Activated CD4-positive, alpha-beta memory T cell treated with anti-CD3 and anti-CD28 coated beads for 36 hours (primary cell): ENCODE data around the gene IL3RA. TPM values are rescaled to one million over a fixed set of nuclear protein-coding genes. Genes with fewer than 3 reads are reported as not detected.
A peak's percentile ranks its signal among the peaks of the same experiment; 100 is the strongest.
"Not testable (repeated sequence)": the region's sequence is repeated elsewhere in the genome, so short reads cannot be mapped to it uniquely, and the experiment has no call there.

Experiments used
- CTCF ChIA-PET: fragments of 350-600 bp; sonication (Branson Sonifier 250); formaldehyde crosslinking; loops from one replicate; lab custom pipeline; 2021; ENCODE audit warnings: antibody characterized with exemption, inconsistent platforms; lab: Charles Lee
- POLR2A ChIA-PET: fragments of 350-600 bp; sonication (Branson Sonifier 250); formaldehyde crosslinking; loops from one replicate; lab custom pipeline; 2021; ENCODE audit warnings: antibody characterized with exemption; lab: Charles Lee
- DNase-seq: peaks from one replicate; pipeline ENCODE4 v3.0.0-alpha.2; 2020
- H3K27ac Mint-ChIP-seq: one replicate; pipeline ENCODE4 v1.8.0; 2021; ENCODE audit warnings: mixed read lengths
- H3K27me3 Mint-ChIP-seq: one replicate; pipeline ENCODE4 v1.8.0; 2021; ENCODE audit warnings: mixed read lengths
- H3K36me3 Mint-ChIP-seq: one replicate; pipeline ENCODE4 v1.8.0; 2021; ENCODE audit warnings: mixed read lengths
- H3K4me1 Mint-ChIP-seq: one replicate; pipeline ENCODE4 v1.8.0; 2021; ENCODE audit warnings: low read depth, mixed read lengths
- H3K4me3 Mint-ChIP-seq: one replicate; pipeline ENCODE4 v1.8.0; 2021; ENCODE audit warnings: mild to moderate bottlenecking, mixed read lengths
- H3K9me3 Mint-ChIP-seq: one replicate; pipeline ENCODE4 v1.8.0; 2021; ENCODE audit warnings: mixed read lengths
- intact Hi-C: fragments of 100-400 bp; cut with micrococcal nuclease; formaldehyde crosslinking; loops from one replicate; pipeline ENCODE4 v1.15.1; 2023
- total RNA-seq, 2 experiments: library from RNA; stranded (reverse); gene quantifications; one replicate each; pipeline ENCODE4 v1.2.3, GENCODE V29; 2021

The IL3RA gene
- total RNA-seq = 1 to 10 TPM; 1.2 to 1.4 TPM

DNA sequence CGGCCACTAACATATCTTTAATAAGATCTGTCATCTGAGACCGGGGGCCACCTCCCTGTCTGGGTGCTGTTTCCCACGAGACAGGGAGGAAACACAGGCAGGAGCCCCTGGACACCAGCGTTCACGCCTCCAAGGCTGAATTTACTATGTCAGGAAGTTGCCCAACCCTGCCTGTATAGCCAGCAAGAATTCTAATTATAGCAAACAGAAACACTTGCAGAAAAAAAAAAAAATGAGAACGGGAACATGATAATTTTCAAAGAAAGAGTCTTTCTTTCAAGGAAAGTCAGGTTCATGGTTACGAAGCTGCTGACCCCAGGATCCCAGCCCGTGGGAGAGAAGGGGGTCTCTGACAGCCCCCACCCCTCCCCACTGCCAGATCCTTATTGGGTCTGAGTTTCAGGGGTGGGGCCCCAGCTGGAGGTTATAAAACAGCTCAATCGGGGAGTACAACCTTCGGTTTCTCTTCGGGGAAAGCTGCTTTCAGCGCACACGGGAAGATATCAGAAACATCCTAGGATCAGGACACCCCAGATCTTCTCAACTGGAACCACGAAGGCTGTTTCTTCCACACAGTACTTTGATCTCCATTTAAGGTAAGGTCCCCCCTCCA is at the start of gene IL3RA:
TSS of gene IL3RA (plus strand) at position 455 of the 613 bp plus-strand sequence. CDS start 4,981 bp downstream, outside the sequence.
- Mint-ChIP-seq H3K27ac (no peak within 1 kb of the TSS), H3K36me3 (peaks cover 6% of the 10 kb centered on the region), H3K9me3 (peaks cover 19% of the 10 kb centered on the region), H3K4me3 (peak within 1 kb of the TSS; percentile 67), H3K27me3 (peaks cover 11% of the 10 kb centered on the region), H3K4me1 (peaks cover 14% of the 10 kb centered on the region)
- POLR2A ChIA-PET = no interaction called here
- CTCF ChIA-PET = no interaction called here
- intact Hi-C loops = no loop called here
- DNase-seq = no peak

DNA sequence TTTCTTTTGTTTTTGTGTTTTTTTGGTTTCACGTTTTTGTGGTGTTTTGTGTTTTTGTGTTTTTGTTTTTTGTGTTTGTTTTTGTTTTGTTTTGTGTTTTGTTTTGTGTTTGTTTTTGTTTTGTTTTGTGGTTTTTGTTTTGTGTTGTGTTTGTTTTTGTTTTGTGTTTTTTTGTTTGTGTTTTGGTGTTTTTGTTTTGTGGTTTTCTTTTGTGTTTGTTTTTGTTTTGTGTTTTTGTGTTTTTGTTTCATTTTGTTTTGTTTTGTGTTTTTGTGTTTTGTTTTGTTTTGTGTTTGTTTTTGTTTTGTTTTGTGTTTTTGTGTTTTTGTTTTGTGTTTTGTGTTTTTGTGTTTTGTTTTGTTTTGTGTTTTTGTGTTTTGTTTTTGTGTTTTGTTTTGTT is 47.0 kb upstream of the IL3RA start:
- POLR2A ChIA-PET = no interaction called here
- Mint-ChIP-seq H3K27ac (no peak overlapping the region), H3K36me3 (peaks cover 4% of the 10 kb centered on the region)

DNA sequence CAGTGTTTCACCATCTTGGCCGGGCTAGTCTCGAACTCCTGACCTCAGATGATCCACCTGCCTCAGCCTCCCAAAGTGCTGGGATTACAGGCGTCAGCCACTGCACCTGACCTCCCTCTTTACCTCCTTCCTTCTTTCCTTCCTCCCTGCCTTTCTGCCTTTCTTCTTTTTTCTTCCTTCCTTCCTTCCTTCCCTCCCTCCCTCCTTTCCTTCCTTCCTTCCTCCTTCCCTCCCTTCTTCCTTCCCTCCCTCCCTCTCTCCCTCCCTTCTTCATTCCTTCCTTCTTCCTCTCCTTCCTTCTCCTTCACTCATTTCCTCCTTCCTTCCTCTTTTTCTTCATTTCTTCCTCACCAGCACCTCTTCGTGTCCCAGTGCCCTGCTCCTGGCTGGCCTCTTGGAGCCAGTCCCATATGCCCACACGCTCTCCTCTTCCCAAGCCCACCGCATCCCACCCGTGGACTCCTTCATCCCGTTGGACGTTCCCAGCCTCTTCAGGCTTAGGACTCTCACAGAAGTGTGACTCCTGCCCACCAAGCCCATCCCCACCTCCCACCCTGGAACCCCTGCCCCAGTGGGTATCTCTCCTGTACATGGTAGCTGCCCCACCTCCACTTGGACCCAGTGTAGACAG is 45.4 kb upstream of the IL3RA start:
- DNase-seq = no peak
- Mint-ChIP-seq H3K4me1 (peaks cover 7% of the 10 kb centered on the region), H3K27me3 (no peaks in the 10 kb centered on the region), H3K9me3 (peaks cover 12% of the 10 kb centered on the region), H3K4me3 (no peak overlapping the region), H3K36me3 (peaks cover 4% of the 10 kb centered on the region), H3K27ac (no peak overlapping the region)
- CTCF ChIA-PET = no interaction called here
- intact Hi-C loops = no loop called here
- POLR2A ChIA-PET = no interaction called here

More for the DNA sequence above, 47.0 kb upstream of the IL3RA start:
- intact Hi-C loops = no loop called here
- Mint-ChIP-seq H3K27me3 (no peaks in the 10 kb centered on the region), H3K9me3 (peaks cover 12% of the 10 kb centered on the region), H3K4me3 (no peak overlapping the region), H3K4me1 (peaks cover 7% of the 10 kb centered on the region)
- CTCF ChIA-PET = no interaction called here
- DNase-seq = no peak

DNA sequence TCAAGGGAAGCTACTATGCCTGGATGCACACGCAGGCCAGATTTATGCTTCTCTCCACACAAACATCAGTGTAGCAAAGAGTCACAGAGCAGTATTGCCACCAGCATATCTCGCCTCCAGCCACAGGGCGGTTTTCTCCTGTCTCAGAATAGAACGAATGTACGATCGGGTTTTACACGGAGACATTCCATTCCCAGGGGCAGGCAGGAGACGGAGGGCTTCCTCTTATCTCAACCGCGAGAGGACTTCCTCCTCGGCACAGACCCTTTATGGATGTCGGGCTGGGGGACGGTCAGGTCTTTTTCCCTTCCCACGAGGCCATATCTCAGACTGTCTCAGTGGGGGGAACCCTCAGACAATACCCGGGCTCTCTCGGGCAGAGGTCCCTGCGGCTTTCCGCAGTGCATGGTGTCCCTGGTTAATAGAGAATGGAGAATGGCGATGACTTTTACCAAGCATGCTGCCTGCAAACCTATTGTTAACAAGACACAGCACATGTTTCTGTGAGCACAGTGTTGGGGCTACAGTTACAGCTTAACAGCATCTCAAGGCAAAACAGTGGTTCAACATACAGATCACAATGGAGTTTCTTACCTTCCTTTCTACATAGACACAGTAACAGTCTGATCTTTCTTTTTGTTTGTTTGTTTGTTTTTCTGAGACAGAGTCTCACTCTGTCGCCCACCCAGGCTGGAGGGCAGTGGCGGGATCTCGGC is 43.9 kb upstream of the IL3RA start:
- H3K4me3 Mint-ChIP-seq = no peak overlapping the region
- no peaks in the 10 kb centered on the region for H3K27me3 Mint-ChIP-seq
- no peak for DNase-seq
- peaks cover 12% of the 10 kb centered on the region for H3K9me3 Mint-ChIP-seq
- ChIA-PET CTCF (no interaction called here), POLR2A (no interaction called here)
- intact Hi-C loops = no loop called here
- peaks cover 7% of the 10 kb centered on the region for H3K4me1 Mint-ChIP-seq
- H3K27ac Mint-ChIP-seq = no peak overlapping the region
- peaks cover 4% of the 10 kb centered on the region for H3K36me3 Mint-ChIP-seq

DNA sequence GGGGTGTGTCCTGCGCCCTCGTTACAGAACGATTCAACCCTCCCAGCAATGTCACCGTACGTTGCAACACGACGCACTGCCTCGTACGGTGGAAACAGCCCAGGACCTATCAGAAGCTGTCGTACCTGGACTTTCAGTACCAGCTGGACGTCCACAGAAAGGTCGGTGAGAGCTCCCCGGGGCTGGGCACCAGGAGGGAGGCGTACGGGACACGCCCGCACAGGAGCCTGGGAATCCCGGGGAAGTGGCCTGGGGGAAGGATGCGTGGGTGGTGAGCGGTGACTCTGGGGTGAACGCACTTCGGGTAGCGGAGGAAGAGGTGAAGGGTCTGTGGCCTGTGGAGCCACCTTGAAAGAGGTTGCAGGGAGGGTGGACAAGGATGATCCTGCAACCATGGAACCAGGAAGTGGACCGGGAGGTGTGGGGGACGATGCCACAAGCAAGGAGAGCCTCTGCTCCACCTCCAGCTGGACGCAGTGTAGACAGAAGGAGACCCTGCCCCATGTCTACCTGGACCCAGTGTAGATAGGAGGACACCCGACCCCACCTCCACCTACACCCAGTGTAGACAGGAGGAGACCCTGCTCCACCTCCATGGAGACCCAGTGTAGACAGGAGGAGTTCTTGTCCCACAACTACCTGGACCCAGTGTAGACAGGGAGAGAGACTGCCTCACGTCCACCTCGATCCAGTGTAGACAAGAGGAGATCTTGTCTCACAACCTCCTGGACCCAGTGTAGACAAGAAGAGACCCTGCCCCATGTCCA is 42.1 kb upstream of the IL3RA start:
- Mint-ChIP-seq H3K4me3 (no peak overlapping the region), H3K4me1 (peaks cover 7% of the 10 kb centered on the region), H3K9me3 (peaks cover 8% of the 10 kb centered on the region), H3K36me3 (peaks cover 1% of the 10 kb centered on the region), H3K27ac (no peak overlapping the region), H3K27me3 (no peaks in the 10 kb centered on the region)
- DNase-seq = no peak
- ChIA-PET CTCF (no interaction called here), POLR2A (no interaction called here)
- intact Hi-C loops = no loop called here

DNA sequence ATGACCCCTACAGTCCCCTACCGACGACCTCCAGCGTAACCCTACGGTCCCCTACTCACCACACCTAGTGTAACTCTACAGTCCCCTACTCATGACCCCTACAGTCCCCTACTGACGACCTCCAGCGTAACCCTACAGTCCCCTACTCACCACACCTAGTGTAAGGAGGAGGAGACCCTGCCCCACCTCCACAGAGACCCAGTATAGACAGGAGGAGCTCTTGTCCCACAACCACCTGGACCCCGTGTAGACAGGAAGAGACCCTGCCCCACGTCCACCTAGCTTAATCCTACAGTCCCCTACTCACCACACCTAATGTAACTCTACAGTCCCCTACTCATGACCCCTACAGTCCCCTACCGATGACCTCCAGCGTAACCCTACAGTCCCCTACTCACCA is 41.0 kb upstream of the IL3RA start:
- Mint-ChIP-seq H3K4me3 (no peak overlapping the region), H3K27me3 (no peaks in the 10 kb centered on the region), H3K36me3 (no peaks in the 10 kb centered on the region), H3K4me1 (peaks cover 7% of the 10 kb centered on the region), H3K9me3 (no peaks in the 10 kb centered on the region), H3K27ac (no peak overlapping the region)
- CTCF ChIA-PET = no interaction called here
- POLR2A ChIA-PET = no interaction called here
- no peak for DNase-seq
- intact Hi-C loops = no loop called here

DNA sequence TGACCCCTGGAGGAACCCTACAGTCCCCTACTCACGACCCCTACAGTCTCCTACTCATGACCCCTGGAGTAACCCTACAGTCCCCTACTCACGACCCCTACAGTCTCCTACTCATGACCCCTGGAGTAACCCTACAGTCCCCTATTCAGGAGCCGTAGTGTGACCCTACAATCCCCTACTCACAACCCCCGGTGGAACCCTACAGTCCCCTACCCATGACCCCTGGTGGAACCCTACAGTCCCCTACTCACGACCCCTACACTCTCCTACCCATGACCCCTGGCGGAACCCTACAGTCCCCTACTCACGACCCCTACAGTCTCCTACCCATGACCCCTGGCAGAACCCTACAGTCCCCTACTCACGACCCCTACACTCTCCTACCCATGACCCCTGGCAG is 39.0 kb upstream of the IL3RA start:
- H3K27me3 Mint-ChIP-seq, CTCF ChIA-PET, H3K9me3 Mint-ChIP-seq, H3K4me1 Mint-ChIP-seq, POLR2A ChIA-PET, H3K27ac Mint-ChIP-seq, DNase-seq, H3K4me3 Mint-ChIP-seq, H3K36me3 Mint-ChIP-seq, intact Hi-C loops: not testable (repeated sequence)

DNA sequence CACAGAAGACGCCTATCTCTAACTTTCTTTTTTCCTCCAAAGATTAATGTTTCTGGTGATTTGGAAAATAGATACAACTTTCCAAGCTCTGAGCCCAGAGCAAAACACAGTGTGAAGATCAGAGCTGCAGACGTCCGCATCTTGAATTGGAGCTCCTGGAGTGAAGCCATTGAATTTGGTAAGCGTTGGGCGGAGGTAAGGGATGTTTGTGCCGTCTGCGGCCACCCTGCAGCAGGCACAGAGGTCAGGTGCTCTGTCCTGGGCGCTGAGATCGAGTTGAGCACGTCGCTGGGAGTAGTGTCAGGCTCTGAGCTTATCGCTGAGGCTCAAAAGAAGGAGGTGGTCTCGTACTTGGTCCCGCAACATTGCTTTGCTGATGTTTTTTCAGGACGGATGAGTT is 36.1 kb upstream of the IL3RA start:
- intact Hi-C loops = no loop called here
- CTCF ChIA-PET = no interaction called here
- no peaks in the 10 kb centered on the region for H3K4me1 Mint-ChIP-seq
- H3K27ac Mint-ChIP-seq = no peak overlapping the region
- no peaks in the 10 kb centered on the region for H3K9me3 Mint-ChIP-seq
- POLR2A ChIA-PET = no interaction called here
- H3K36me3 Mint-ChIP-seq = no peaks in the 10 kb centered on the region
- DNase-seq = no peak
- no peak overlapping the region for H3K4me3 Mint-ChIP-seq
- no peaks in the 10 kb centered on the region for H3K27me3 Mint-ChIP-seq

DNA sequence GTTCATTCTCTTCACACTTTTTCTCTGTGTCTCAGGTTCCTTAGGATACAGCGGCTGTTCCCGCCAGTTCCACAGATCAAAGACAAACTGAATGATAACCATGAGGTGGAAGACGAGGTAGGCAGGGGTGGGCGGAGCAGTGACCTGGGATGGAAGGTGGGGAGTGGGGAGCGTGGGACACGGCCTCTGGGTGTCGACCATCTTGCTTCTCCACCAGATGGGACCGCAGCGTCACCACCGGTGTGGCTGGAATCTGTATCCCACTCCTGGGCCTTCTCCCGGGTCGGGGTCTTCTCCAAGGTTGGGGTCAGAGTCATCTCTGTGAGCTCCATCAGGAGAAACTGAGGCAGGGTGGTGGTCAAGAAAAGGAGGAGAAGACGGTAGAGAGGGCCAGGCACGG is 31.2 kb upstream of the IL3RA start:
- intact Hi-C loops = no loop called here
- H3K4me3 Mint-ChIP-seq = no peak overlapping the region
- H3K27ac Mint-ChIP-seq = no peak overlapping the region
- no peaks in the 10 kb centered on the region for H3K4me1 Mint-ChIP-seq
- H3K27me3 Mint-ChIP-seq = no peaks in the 10 kb centered on the region
- CTCF ChIA-PET = no interaction called here
- peaks cover 12% of the 10 kb centered on the region for H3K9me3 Mint-ChIP-seq
- H3K36me3 Mint-ChIP-seq = no peaks in the 10 kb centered on the region
- POLR2A ChIA-PET = no interaction called here
- no peak for DNase-seq

DNA sequence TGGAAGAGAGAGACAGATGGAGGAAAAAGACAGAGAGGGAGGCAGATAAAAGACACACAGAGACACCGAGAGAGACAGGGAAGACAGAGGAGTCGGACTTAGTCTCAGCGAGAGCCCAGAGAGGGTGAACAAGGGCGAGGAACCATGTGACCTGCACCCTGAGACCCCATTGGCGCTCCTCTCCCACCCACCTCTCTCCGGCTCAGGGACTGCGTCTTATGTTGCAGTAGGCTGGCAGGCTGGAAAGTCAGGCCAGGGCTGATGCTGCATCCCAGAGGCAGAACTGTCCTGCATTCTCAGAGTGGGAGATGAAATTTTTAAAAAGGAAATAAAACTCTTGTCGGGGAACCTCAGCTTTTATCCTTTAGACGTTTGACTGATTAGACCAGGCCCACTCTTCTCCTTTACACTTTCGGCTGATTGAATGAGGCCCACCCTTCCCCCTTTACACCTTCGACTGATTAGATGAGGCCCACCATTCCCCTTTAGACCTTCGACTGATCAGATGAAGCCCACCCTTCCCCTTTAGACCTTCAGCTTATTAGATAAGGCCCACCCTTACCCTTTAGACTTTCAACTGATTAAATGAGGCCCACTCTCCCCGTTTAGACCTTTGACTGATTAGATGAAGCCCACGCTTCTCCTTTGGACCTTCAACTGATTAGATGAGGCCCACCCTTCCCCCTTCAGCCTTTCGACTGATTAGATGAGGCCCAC is 29.5 kb upstream of the IL3RA start:
- no peak overlapping the region for H3K4me3 Mint-ChIP-seq
- no peak for DNase-seq
- intact Hi-C loops = no loop called here
- POLR2A ChIA-PET = no interaction called here
- no peaks in the 10 kb centered on the region for H3K4me1 Mint-ChIP-seq
- H3K27ac Mint-ChIP-seq = no peak overlapping the region
- no peaks in the 10 kb centered on the region for H3K27me3 Mint-ChIP-seq
- CTCF ChIA-PET = no interaction called here
- H3K9me3 Mint-ChIP-seq = peaks cover 12% of the 10 kb centered on the region
- H3K36me3 Mint-ChIP-seq = no peaks in the 10 kb centered on the region

DNA sequence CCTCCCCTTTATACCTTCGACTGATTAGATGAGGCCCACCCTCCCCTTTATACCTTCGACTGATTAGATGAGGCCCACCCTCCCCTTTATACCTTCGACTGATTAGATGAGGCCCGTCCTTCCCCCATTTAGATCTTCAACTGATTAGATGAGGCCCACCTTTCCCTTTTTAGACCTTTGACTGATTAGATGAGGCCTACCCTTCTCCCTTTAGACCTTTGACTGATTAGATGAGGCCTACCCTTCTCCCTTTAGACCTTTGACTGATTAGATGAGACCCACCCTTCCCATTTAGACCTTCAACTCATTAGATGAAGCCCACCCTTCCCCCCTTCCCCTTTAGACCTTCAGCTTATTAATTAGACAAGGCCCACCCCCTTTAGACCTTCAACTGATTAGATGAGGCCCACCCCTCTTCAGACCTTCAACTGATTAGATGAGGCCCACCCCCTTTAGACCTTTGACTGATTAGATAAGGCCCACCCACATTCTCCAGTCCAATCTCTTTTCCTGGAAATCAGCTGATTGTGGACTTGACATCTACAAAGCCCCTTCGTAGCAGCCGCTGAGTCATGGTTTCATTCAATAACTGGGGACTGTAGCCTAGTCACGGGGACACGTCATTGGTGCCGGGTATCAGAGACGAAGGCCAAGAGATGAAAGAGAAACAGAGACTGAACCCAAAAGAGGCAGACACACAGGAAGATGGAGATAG is 28.8 kb upstream of the IL3RA start:
- Mint-ChIP-seq H3K27ac (no peak overlapping the region), H3K27me3 (no peaks in the 10 kb centered on the region), H3K9me3 (peaks cover 12% of the 10 kb centered on the region), H3K4me1 (no peaks in the 10 kb centered on the region), H3K36me3 (no peaks in the 10 kb centered on the region), H3K4me3 (no peak overlapping the region)
- ChIA-PET CTCF (no interaction called here), POLR2A (no interaction called here)
- intact Hi-C loops = no loop called here
- no peak for DNase-seq
